Stimulated activated naive CD4-positive, alpha-beta T cell (primary cell): ENCODE results near the gene SLC25A26.

Experiments
- DNase-seq, 6 experiments: peaks; one replicate each; lab custom pipeline; 2025; lab: John Stamatoyannopoulos, UW

Gene SLC25A26

GRCh38 chr3:66326340-66326739 lies 105.5 kb downstream of the SLC25A26 start:
- DNase-seq: no peak

GRCh38 chr3:66335671-66336070 lies 114.9 kb downstream of the SLC25A26 start:
- no peak for DNase-seq

- DNase-seq: no peak
Observed at GRCh38 chr3:66336333-66336766, 115.5 kb downstream of the SLC25A26 start.

GRCh38 chr3:66338927-66339326 lies 118.1 kb downstream of the SLC25A26 start:
- DNase-seq: no peak

- DNase-seq: no peak
Observed at GRCh38 chr3:66342717-66343356, 122.0 kb downstream of the SLC25A26 start.

GRCh38 chr3:66344391-66344811 lies 123.6 kb downstream of the SLC25A26 start:
- DNase-seq: no peak

GRCh38 chr3:66344848-66345578 lies 124.2 kb downstream of the SLC25A26 start:
- DNase-seq: no peak

GRCh38 chr3:66348704-66349103 lies 127.9 kb downstream of the SLC25A26 start:
- DNase-seq: no peak

- no peak for DNase-seq
Observed at GRCh38 chr3:66350601-66351000, 129.8 kb downstream of the SLC25A26 start.

GRCh38 chr3:66353039-66353438 lies 132.2 kb downstream of the SLC25A26 start:
- no peak for DNase-seq

- DNase-seq: no peak
Observed at GRCh38 chr3:66353530-66353929, 132.7 kb downstream of the SLC25A26 start.

- DNase-seq: no peak
Observed at GRCh38 chr3:66354001-66354400, 133.2 kb downstream of the SLC25A26 start.

- no peak for DNase-seq
Observed at GRCh38 chr3:66355394-66355793, 134.6 kb downstream of the SLC25A26 start.

- DNase-seq: no peak
Observed at GRCh38 chr3:66355997-66356396, 135.2 kb downstream of the SLC25A26 start.

GRCh38 chr3:66361356-66361755 lies 140.6 kb downstream of the SLC25A26 start:
- no peak for DNase-seq

GRCh38 chr3:66362541-66362941 lies 141.7 kb downstream of the SLC25A26 start:
- no peak for DNase-seq

- DNase-seq: no peak
Observed at GRCh38 chr3:66363148-66363547, 142.3 kb downstream of the SLC25A26 start.

- no peak for DNase-seq
Observed at GRCh38 chr3:66365080-66365479, 144.3 kb downstream of the SLC25A26 start.

GRCh38 chr3:66366747-66367146 lies 145.9 kb downstream of the SLC25A26 start:
- no peak for DNase-seq

- no peak for DNase-seq
Observed at GRCh38 chr3:66367979-66368378, 147.2 kb downstream of the SLC25A26 start.

GRCh38 chr3:66370179-66370578 lies 149.4 kb downstream of the SLC25A26 start:
- no peak for DNase-seq

- no peak for DNase-seq
Observed at GRCh38 chr3:66371432-66371831, 150.6 kb downstream of the SLC25A26 start.

GRCh38 chr3:66372681-66373350 lies 152.0 kb downstream of the SLC25A26 start:
- DNase-seq: no peak
